ENCODE results near the gene HLA-DRB5. TPM values are rescaled to one million over a fixed set of nuclear protein-coding genes. Genes with fewer than 3 reads are reported as not detected.
"Not testable (repeated sequence)": the region's sequence is repeated elsewhere in the genome, so short reads cannot be mapped to it uniquely, and the experiment has no call there.

Gene HLA-DRB5
- 10.6 and 12.6 TPM in 2 replicates for total RNA-seq

GRCh38 chr6:32529697-32530430 is at the start of gene HLA-DRB5:
HLA-DRB5 (minus strand) TSS chr6:32530287; CDS start chr6:32530224, 63 bp downstream.
- DNase-seq (ENCODE audit: low spot score): no peak
- intact Hi-C loops (cut with micrococcal nuclease): no loop called here
- Mint-ChIP-seq H3K36me3 (ENCODE audit: low read depth) (no peaks in the 10 kb centered on the region), H3K27ac (no peak within 1 kb of the TSS), H3K9me3 (no peaks in the 10 kb centered on the region), H3K4me1 (ENCODE audit: low read depth) (peaks cover 3% of the 10 kb centered on the region), H3K4me3 (ENCODE audit: low read depth) (peak within 1 kb of the TSS; percentile 68), H3K27me3 (ENCODE audit: low read depth) (peaks cover 26% of the 10 kb centered on the region)

- no peak for DNase-seq (ENCODE audit: low spot score)
- H3K27ac Mint-ChIP-seq: no peak overlapping the region
- H3K36me3 Mint-ChIP-seq (ENCODE audit: low read depth): peaks cover 30% of the 10 kb centered on the region
- H3K4me1 Mint-ChIP-seq (ENCODE audit: low read depth): peaks cover 13% of the 10 kb centered on the region
- intact Hi-C loops (cut with micrococcal nuclease): no loop called here
- H3K4me3 Mint-ChIP-seq (ENCODE audit: low read depth): no peak overlapping the region
- peaks cover 16% of the 10 kb centered on the region for H3K27me3 Mint-ChIP-seq (ENCODE audit: low read depth)
- no peaks in the 10 kb centered on the region for H3K9me3 Mint-ChIP-seq
Measured at GRCh38 chr6:32578962-32579361, 48.9 kb upstream of the HLA-DRB5 start.

- H3K27ac Mint-ChIP-seq; DNase-seq (ENCODE audit: low spot score); H3K4me1 Mint-ChIP-seq (ENCODE audit: low read depth); H3K9me3 Mint-ChIP-seq; intact Hi-C loops (cut with micrococcal nuclease); H3K4me3 Mint-ChIP-seq (ENCODE audit: low read depth): not testable (repeated sequence)
- peaks cover 25% of the 10 kb centered on the region for H3K36me3 Mint-ChIP-seq (ENCODE audit: low read depth)
- peaks cover 19% of the 10 kb centered on the region for H3K27me3 Mint-ChIP-seq (ENCODE audit: low read depth)
Measured at GRCh38 chr6:32577493-32577892, 47.4 kb upstream of the HLA-DRB5 start.

GRCh38 chr6:32576250-32576649 is 46.2 kb upstream of the HLA-DRB5 start:
- no peak overlapping the region for H3K4me3 Mint-ChIP-seq (ENCODE audit: low read depth)
- H3K27ac Mint-ChIP-seq: no peak overlapping the region
- no peak for DNase-seq (ENCODE audit: low spot score)
- no peaks in the 10 kb centered on the region for H3K9me3 Mint-ChIP-seq
- H3K27me3 Mint-ChIP-seq (ENCODE audit: low read depth): peaks cover 24% of the 10 kb centered on the region
- H3K4me1 Mint-ChIP-seq (ENCODE audit: low read depth): peaks cover 8% of the 10 kb centered on the region
- intact Hi-C loops (cut with micrococcal nuclease): no loop called here
- peaks cover 21% of the 10 kb centered on the region for H3K36me3 Mint-ChIP-seq (ENCODE audit: low read depth)

GRCh38 chr6:32570363-32570905 is 40.3 kb upstream of the HLA-DRB5 start:
- H3K36me3 Mint-ChIP-seq (ENCODE audit: low read depth): no peaks in the 10 kb centered on the region
- intact Hi-C loops (cut with micrococcal nuclease): no loop called here
- no peak for DNase-seq (ENCODE audit: low spot score)
- no peak overlapping the region for H3K27ac Mint-ChIP-seq
- peaks cover 34% of the 10 kb centered on the region for H3K27me3 Mint-ChIP-seq (ENCODE audit: low read depth)
- no peaks in the 10 kb centered on the region for H3K9me3 Mint-ChIP-seq
- H3K4me1 Mint-ChIP-seq (ENCODE audit: low read depth): peaks cover 6% of the 10 kb centered on the region
- no peak overlapping the region for H3K4me3 Mint-ChIP-seq (ENCODE audit: low read depth)

- H3K36me3 Mint-ChIP-seq (ENCODE audit: low read depth): no peaks in the 10 kb centered on the region
- no peak overlapping the region for H3K27ac Mint-ChIP-seq
- no peaks in the 10 kb centered on the region for H3K9me3 Mint-ChIP-seq
- DNase-seq (ENCODE audit: low spot score): no peak
- no peak overlapping the region for H3K4me3 Mint-ChIP-seq (ENCODE audit: low read depth)
- peaks cover 25% of the 10 kb centered on the region for H3K27me3 Mint-ChIP-seq (ENCODE audit: low read depth)
- intact Hi-C loops (cut with micrococcal nuclease): no loop called here
- H3K4me1 Mint-ChIP-seq (ENCODE audit: low read depth): peaks cover 6% of the 10 kb centered on the region
Measured at GRCh38 chr6:32568561-32568960, 38.5 kb upstream of the HLA-DRB5 start.

GRCh38 chr6:32566957-32567356 is 36.9 kb upstream of the HLA-DRB5 start:
- intact Hi-C loops (cut with micrococcal nuclease): no loop called here
- Mint-ChIP-seq H3K27me3 (ENCODE audit: low read depth) (peaks cover 31% of the 10 kb centered on the region), H3K9me3 (no peaks in the 10 kb centered on the region), H3K36me3 (ENCODE audit: low read depth) (no peaks in the 10 kb centered on the region), H3K4me3 (ENCODE audit: low read depth) (no peak overlapping the region), H3K4me1 (ENCODE audit: low read depth) (peaks cover 6% of the 10 kb centered on the region), H3K27ac (no peak overlapping the region)
- no peak for DNase-seq (ENCODE audit: low spot score)

GRCh38 chr6:32565511-32565910 is 35.4 kb upstream of the HLA-DRB5 start:
- DNase-seq (ENCODE audit: low spot score): no peak
- no peak overlapping the region for H3K27ac Mint-ChIP-seq
- intact Hi-C loops (cut with micrococcal nuclease): no loop called here
- no peaks in the 10 kb centered on the region for H3K36me3 Mint-ChIP-seq (ENCODE audit: low read depth)
- no peak overlapping the region for H3K4me3 Mint-ChIP-seq (ENCODE audit: low read depth)
- peaks cover 6% of the 10 kb centered on the region for H3K4me1 Mint-ChIP-seq (ENCODE audit: low read depth)
- no peaks in the 10 kb centered on the region for H3K9me3 Mint-ChIP-seq
- H3K27me3 Mint-ChIP-seq (ENCODE audit: low read depth): peaks cover 24% of the 10 kb centered on the region

GRCh38 chr6:32562940-32563339 is 32.9 kb upstream of the HLA-DRB5 start:
- Mint-ChIP-seq H3K4me1 (ENCODE audit: low read depth) (no peaks in the 10 kb centered on the region), H3K27ac (no peak overlapping the region), H3K36me3 (ENCODE audit: low read depth) (no peaks in the 10 kb centered on the region), H3K27me3 (ENCODE audit: low read depth) (peaks cover 25% of the 10 kb centered on the region), H3K4me3 (ENCODE audit: low read depth) (no peak overlapping the region), H3K9me3 (no peaks in the 10 kb centered on the region)
- intact Hi-C loops (cut with micrococcal nuclease): no loop called here
- no peak for DNase-seq (ENCODE audit: low spot score)

GRCh38 chr6:32559747-32560146 is 29.7 kb upstream of the HLA-DRB5 start:
- intact Hi-C loops (cut with micrococcal nuclease): no loop called here
- H3K36me3 Mint-ChIP-seq (ENCODE audit: low read depth): no peaks in the 10 kb centered on the region
- no peak for DNase-seq (ENCODE audit: low spot score)
- peaks cover 26% of the 10 kb centered on the region for H3K27me3 Mint-ChIP-seq (ENCODE audit: low read depth)
- no peaks in the 10 kb centered on the region for H3K4me1 Mint-ChIP-seq (ENCODE audit: low read depth)
- no peak overlapping the region for H3K27ac Mint-ChIP-seq
- no peaks in the 10 kb centered on the region for H3K9me3 Mint-ChIP-seq
- no peak overlapping the region for H3K4me3 Mint-ChIP-seq (ENCODE audit: low read depth)

GRCh38 chr6:32558426-32559057 is 28.5 kb upstream of the HLA-DRB5 start:
- H3K27ac Mint-ChIP-seq: no peak overlapping the region
- H3K9me3 Mint-ChIP-seq: no peaks in the 10 kb centered on the region
- H3K4me3 Mint-ChIP-seq (ENCODE audit: low read depth): no peak overlapping the region
- H3K4me1 Mint-ChIP-seq (ENCODE audit: low read depth): no peaks in the 10 kb centered on the region
- no peaks in the 10 kb centered on the region for H3K36me3 Mint-ChIP-seq (ENCODE audit: low read depth)
- no peak for DNase-seq (ENCODE audit: low spot score)
- peaks cover 28% of the 10 kb centered on the region for H3K27me3 Mint-ChIP-seq (ENCODE audit: low read depth)
- intact Hi-C loops (cut with micrococcal nuclease): no loop called here

- Mint-ChIP-seq H3K9me3 (no peaks in the 10 kb centered on the region), H3K36me3 (ENCODE audit: low read depth) (no peaks in the 10 kb centered on the region), H3K27me3 (ENCODE audit: low read depth) (peaks cover 32% of the 10 kb centered on the region), H3K4me1 (ENCODE audit: low read depth) (no peaks in the 10 kb centered on the region), H3K27ac (no peak overlapping the region), H3K4me3 (ENCODE audit: low read depth) (no peak overlapping the region)
- intact Hi-C loops (cut with micrococcal nuclease): no loop called here
- no peak for DNase-seq (ENCODE audit: low spot score)
Measured at GRCh38 chr6:32554116-32554965, 24.3 kb upstream of the HLA-DRB5 start.

Data from activated T-helper 2 cell treated with anti-CD3 and anti-CD28 coated beads, Interferon-gamma antibody, Interleukin-2, Interleukin-4, amounts not matched to agents 10 μg/mL and 5 μg/mL and 100 μg/mL, durations not matched to agents 14 hours and 24 hours and 36 hours (primary cell).